GM23338 (cell line): ENCODE data around the gene FOXE3.

Source experiments
- CTCF ChIP-seq, 2 experiments: fragments of 200-600 bp in 1 of 2; sonication (generic) in 1 of 2; conservative IDR thresholded peaks; 2 replicates each; pipeline versions ENCODE4 v1.5.1 to v1.6.1; 2016 to 2017; ENCODE audit warnings: antibody characterized with exemption in 2 of 2, low read depth in 2 of 2, mild to moderate bottlenecking in 2 of 2, moderate library complexity in 1 of 2
- EZH2 ChIP-seq: fragments of 200-600 bp; sonication (generic); IDR thresholded peaks from one replicate; pipeline ENCODE4 v1.8.0; 2017; ENCODE audit warnings: antibody characterized with exemption, mild to moderate bottlenecking, low read depth; ENCODE audit not compliant: unreplicated experiment
- EZH2phosphoT487 ChIP-seq: fragments of 200-600 bp; sonication (generic); IDR thresholded peaks from one replicate; pipeline ENCODE4 v1.8.1; 2018; ENCODE audit warnings: antibody characterized with exemption; ENCODE audit not compliant: unreplicated experiment
- JUNB ChIP-seq: IDR thresholded peaks from one replicate; pipeline ENCODE4 v1.6.1; 2016; ENCODE audit warnings: antibody characterized with exemption; ENCODE audit not compliant: unreplicated experiment
- NANOG ChIP-seq: IDR thresholded peaks from 2 replicates; pipeline ENCODE4 v1.6.1; 2016; ENCODE audit warnings: antibody characterized with exemption, borderline replicate concordance
- POLR2AphosphoS5 ChIP-seq: IDR thresholded peaks from 2 replicates; pipeline ENCODE4 v1.6.1; 2016; ENCODE audit warnings: antibody characterized with exemption, low read depth
- STAT1 ChIP-seq: IDR thresholded peaks from one replicate; pipeline ENCODE4 v1.6.1; 2016; ENCODE audit warnings: antibody characterized with exemption; ENCODE audit not compliant: unreplicated experiment
- ZNF114 ChIP-seq: fragments of 250-450 bp; sonication (Bioruptor Pico); IDR thresholded peaks from 2 replicates; pipeline ENCODE4 v1.5.0; 2020; ENCODE audit warnings: mild to moderate bottlenecking, moderate library complexity

DNA sequence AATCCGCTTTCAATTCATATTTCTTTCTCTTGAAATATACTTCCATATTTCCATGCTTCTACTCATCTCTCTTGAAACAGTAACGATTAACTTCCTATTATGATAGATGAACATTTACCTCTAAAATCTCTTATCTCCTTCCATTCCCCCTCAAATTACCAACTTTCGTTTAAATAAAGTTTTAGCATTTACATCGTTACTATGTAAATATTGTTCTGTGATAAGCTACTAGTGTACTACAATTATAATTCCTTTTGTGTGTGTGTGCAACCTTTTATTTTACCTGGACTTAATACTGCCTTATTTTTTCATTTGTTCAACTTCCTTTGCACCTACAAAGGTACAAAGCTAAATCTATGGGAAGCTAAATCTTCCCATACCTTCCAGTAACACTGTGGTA, 4.5 kb downstream of the FOXE3 start:
- TF ChIP-seq CTCF (conservative IDR thresholded peaks at IDR 0.05; ENCODE audit: low read depth in 2 of 2) (no peak), EZH2 (no peak), JUNB (no peak), STAT1 (no peak), POLR2AphosphoS5 (no peak), ZNF114 (CRISPR knock-in tag) (no peak), EZH2phosphoT487 (no peak), NANOG (no peak)
